Uterus (tissue), 2 donors: ENCODE measurements around the gene PPP2R5B.

ENCODE experiments used
- CTCF ChIP-seq, 4 experiments: fragments of 200-600 bp in 2 of 4; fragments of 450-650 bp in 2 of 4; sonication (generic) in 2 of 4; IDR thresholded peaks; one replicate each; pipeline ENCODE4 v1.5.1; 2016 to 2019; ENCODE audit warnings: antibody characterized with exemption in 4 of 4, mild to moderate bottlenecking in 2 of 4, moderate library complexity in 1 of 4
- POLR2A ChIP-seq, 2 donors: fragments of 450-650 bp; IDR thresholded peaks; one replicate each; pipeline ENCODE4 v1.6.1; 2016; ENCODE audit warnings: antibody characterized with exemption in 2 of 2, mild to moderate bottlenecking in 1 of 2, moderate library complexity in 1 of 2

GRCh38 chr11:64878494-64879243 lies 45.8 kb upstream of the PPP2R5B start, which contains the start of gene EHD1:
- peak; percentile 100 for TF ChIP-seq POLR2A (IDR thresholded peaks at IDR 0.05)
- TF ChIP-seq CTCF (IDR thresholded peaks at IDR 0.05): peak; percentile 44 to 72 (median 56)
